ENCODE data around the gene EPG5. TPM values are rescaled to one million over a fixed set of nuclear protein-coding genes. Genes with fewer than 3 reads are reported as not detected.

EPG5 gene
- total RNA-seq, 1 donor from 2014 or later, result 38.3 TPM

GRCh38 chr18:45954070-45954934 lies 12.8 kb downstream of the EPG5 start:
- Mint-ChIP-seq H3K27ac (no peak overlapping the region), H3K36me3 (ENCODE audit: low read depth) (peaks cover 69% of the 10 kb centered on the region), H3K9me3 (no peaks in the 10 kb centered on the region), H3K4me1 (peaks cover 10% of the 10 kb centered on the region), H3K27me3 (no peaks in the 10 kb centered on the region), H3K4me3 (no peak overlapping the region)
- DNase-seq (no peak), ATAC-seq (ENCODE audit: low read depth) (no peak)
- intact Hi-C loops (cut with micrococcal nuclease), result no loop called here
- TF ChIP-seq CTCF (IDR thresholded peaks at IDR 0.05), result no peak
- ChIA-PET POLR2A (no interaction called here), CTCF (interaction anchor here (1.7 kb wide), 1 partner anchor 119 kb away, joined by 4 read pairs; no protein-coding TSS in a partner anchor)

GRCh38 chr18:45951016-45951714 lies 16.0 kb downstream of the EPG5 start:
- ATAC-seq (ENCODE audit: low read depth), result no peak
- Mint-ChIP-seq H3K9me3 (no peaks in the 10 kb centered on the region), H3K4me1 (no peaks in the 10 kb centered on the region), H3K27me3 (no peaks in the 10 kb centered on the region), H3K27ac (no peak overlapping the region), H3K4me3 (no peak overlapping the region), H3K36me3 (ENCODE audit: low read depth) (peaks cover 94% of the 10 kb centered on the region)
- DNase-seq, result no peak
- CTCF ChIA-PET, result no interaction called here
- intact Hi-C loops (cut with micrococcal nuclease), result no loop called here
- POLR2A ChIA-PET, result no interaction called here
- no peak for TF ChIP-seq CTCF (IDR thresholded peaks at IDR 0.05)

- peaks cover 89% of the 10 kb centered on the region for H3K36me3 Mint-ChIP-seq (ENCODE audit: low read depth)
- ATAC-seq (ENCODE audit: low read depth) (no peak), DNase-seq (no peak)
- no peaks in the 10 kb centered on the region for H3K9me3 Mint-ChIP-seq
- POLR2A ChIA-PET, result interaction anchor here (0.7 kb wide), 1 partner anchor 128 kb away, joined by 3 read pairs; no protein-coding TSS in a partner anchor
- no peak overlapping the region for H3K27ac Mint-ChIP-seq
- no peak for TF ChIP-seq CTCF (IDR thresholded peaks at IDR 0.05)
- H3K4me1 Mint-ChIP-seq, result no peaks in the 10 kb centered on the region
- CTCF ChIA-PET, result interaction anchor here (1.1 kb wide), 1 partner anchor 128 kb away, joined by 3 read pairs; no protein-coding TSS in a partner anchor
- no peak overlapping the region for H3K4me3 Mint-ChIP-seq
- H3K27me3 Mint-ChIP-seq, result no peaks in the 10 kb centered on the region
- intact Hi-C loops (cut with micrococcal nuclease), result no loop called here
These were observed 21.5 kb downstream of the EPG5 start for GRCh38 chr18:45945669-45946068.

GRCh38 chr18:45940724-45941123 lies 26.4 kb downstream of the EPG5 start:
- Mint-ChIP-seq H3K4me1 (peaks cover 3% of the 10 kb centered on the region), H3K9me3 (no peaks in the 10 kb centered on the region), H3K27ac (no peak overlapping the region), H3K36me3 (ENCODE audit: low read depth) (peaks cover 76% of the 10 kb centered on the region), H3K27me3 (no peaks in the 10 kb centered on the region), H3K4me3 (no peak overlapping the region)
- no peak for DNase-seq
- ATAC-seq (ENCODE audit: low read depth), result no peak
- intact Hi-C loops (cut with micrococcal nuclease), result no loop called here
- TF ChIP-seq CTCF (IDR thresholded peaks at IDR 0.05), result no peak
- CTCF ChIA-PET, result no interaction called here
- POLR2A ChIA-PET, result no interaction called here

- Mint-ChIP-seq H3K9me3 (no peaks in the 10 kb centered on the region), H3K36me3 (ENCODE audit: low read depth) (peaks cover 71% of the 10 kb centered on the region), H3K27me3 (no peaks in the 10 kb centered on the region), H3K27ac (no peak overlapping the region), H3K4me1 (peaks cover 3% of the 10 kb centered on the region), H3K4me3 (no peak overlapping the region)
- no peak for TF ChIP-seq CTCF (IDR thresholded peaks at IDR 0.05)
- DNase-seq (no peak), ATAC-seq (ENCODE audit: low read depth) (no peak)
- intact Hi-C loops (cut with micrococcal nuclease), result no loop called here
- CTCF ChIA-PET, result no interaction called here
- POLR2A ChIA-PET, result no interaction called here
These were observed 27.9 kb downstream of the EPG5 start for GRCh38 chr18:45939236-45939635.

Data from activated B cell treated with CpG ODN at 0.5 μM for 24 hours (primary cell).